HG03095 (cell line): ENCODE data around the gene PCDHGA8.
"Not testable (repeated sequence)": the region's sequence is repeated elsewhere in the genome, so short reads cannot be mapped to it uniquely, and the experiment has no call there.

Experiments used
- ATAC-seq: cut with Tn5 transposase; IDR thresholded peaks from one replicate; pipeline ENCODE4 v1.9.1; 2021; ENCODE audit warnings: moderate library complexity; ENCODE audit not compliant: unreplicated experiment

Gene PCDHGA8

GRCh38 chr5:141430332-141431113 lies 38.1 kb downstream of the PCDHGA8 start, which contains the start of gene PCDHGA12:
Gene PCDHGA12 (plus strand): TSS chr5:141430507. CDS start chr5:141430760, 253 bp downstream.
- ATAC-seq = peak; percentile 85

- no peak for ATAC-seq
Observed at GRCh38 chr5:141431286-141431685, 38.9 kb downstream of the PCDHGA8 start.

- ATAC-seq = not testable (repeated sequence)
Observed at GRCh38 chr5:141432308-141432707, 39.9 kb downstream of the PCDHGA8 start.

GRCh38 chr5:141432726-141433125 lies 40.3 kb downstream of the PCDHGA8 start:
- not testable (repeated sequence) for ATAC-seq

GRCh38 chr5:141434006-141434405 lies 41.6 kb downstream of the PCDHGA8 start:
- no peak for ATAC-seq

GRCh38 chr5:141437221-141437620 lies 44.8 kb downstream of the PCDHGA8 start:
- no peak for ATAC-seq

GRCh38 chr5:141439411-141440141 lies 47.1 kb downstream of the PCDHGA8 start:
- no peak for ATAC-seq

- no peak for ATAC-seq
Observed at GRCh38 chr5:141440341-141440740, 47.9 kb downstream of the PCDHGA8 start.

GRCh38 chr5:141441571-141442170 lies 49.2 kb downstream of the PCDHGA8 start:
- ATAC-seq = no peak
